Adrenal gland (tissue), 12 donors: ENCODE measurements around the gene RGS7. TPM values are rescaled to one million over a fixed set of nuclear protein-coding genes. Genes with fewer than 3 reads are reported as not detected.

Experiments used
- DNase-seq, 7 donors: peaks; one replicate each; pipeline ENCODE4 v3.0.0-alpha.2; 2019 to 2020
- H3K27ac ChIP-seq, 5 donors: fragments of 200-600 bp; sonication (generic) in 4 of 5; 1 replicate in 3 of 5; 2 replicates in 2 of 5; pipeline versions ENCODE4 v1.5.1 to v1.8.0; 2016 to 2020; ENCODE audit warnings: mild to moderate bottlenecking in 1 of 5
- H3K27me3 ChIP-seq: fragments of 200-600 bp; 2 replicates; pipeline ENCODE4 v1.8.0; 2021
- H3K36me3 ChIP-seq, 2 donors: fragments of 200-600 bp; replicated peaks in 1 of 2; 1 replicate in 1 of 2; 2 replicates in 1 of 2; pipeline versions ENCODE4 v1.5.1 to v1.8.0; 2018 to 2022
- H3K4me1 ChIP-seq, 2 donors: fragments of 200-600 bp; replicated peaks in 1 of 2; 1 replicate in 1 of 2; 2 replicates in 1 of 2; pipeline versions ENCODE4 v1.5.1 to v1.8.0; 2018 to 2021
- H3K4me3 ChIP-seq, 4 donors: fragments of 200-600 bp; sonication (generic) in 3 of 4; one replicate each; pipeline ENCODE4 v1.5.1; 2016 to 2018
- H3K9me3 ChIP-seq, 3 donors: fragments of 200-600 bp; sonication (generic) in 1 of 3; replicated peaks in 1 of 3; 1 replicate in 2 of 3; 2 replicates in 1 of 3; pipeline versions ENCODE4 v1.5.1 to v1.8.0; 2016 to 2021
- POLR2A ChIP-seq, 2 donors: fragments of 450-650 bp; IDR thresholded peaks; one replicate each; pipeline ENCODE4 v1.6.1; 2017; ENCODE audit warnings: antibody characterized with exemption in 2 of 2, mild to moderate bottlenecking in 2 of 2, moderate library complexity in 1 of 2
- WGBS, 4 donors: extraction: QIAGEN DNeasy Blood & Tissue Kit in 2 of 4; methylation state at CpG; one replicate each; pipeline versions ENCODE4 v1.1.5 to v1.1.7; 2013 to 2017; 5-methylcytosine and 5-hydroxymethylcytosine counted together
- intact Hi-C, 2 donors: fragments of 100-400 bp; cut with DNase I; formaldehyde crosslinking; loops; one replicate each; pipeline versions ENCODE4 v1.14.1 to v1.15.0; 2022 to 2023
- polyA plus RNA-seq, 3 donors: library from polyadenylated mRNA; stranded (reverse); fragments of 200-250 nt in 2 of 3; fragments of 350-450 nt in 1 of 3; fragmentation: Illumina TruSeq in 1 of 3; extraction: RNeasy Lipid Tissue Mini Kit (QIAGEN cat#74804) in 1 of 3; gene quantifications; one replicate each; pipeline ENCODE4 v1.2.3, GENCODE V29; 2013 to 2014
- total RNA-seq, 9 donors: library from RNA; depleted of rRNA in 4 of 9; stranded (reverse); fragments of >200 nt in 4 of 9; fragments of 120-200 nt in 1 of 9; fragmentation: NEBNext Ultra II Directional in 1 of 9; extraction: Animal tissue kit (Norgen Biotek cat#: 25700) in 1 of 9; gene quantifications; one replicate each; pipeline versions ENCODE4 v1.1.0 to v1.2.4, GENCODE V29; 2013 to 2023
- TF ChIP-seq, protein P1 (sequence below), 6 experiments: fragments of 450-650 bp in 4 of 6; fragments of 200-600 bp in 2 of 6; sonication (generic) in 1 of 6; IDR thresholded peaks; 1 replicate in 5 of 6; 2 replicates in 1 of 6; pipeline versions ENCODE4 v1.5.1 to v1.8.0; 2016 to 2021; ENCODE audit warnings: antibody characterized with exemption in 6 of 6, mild to moderate bottlenecking in 2 of 6, moderate library complexity in 1 of 6
- donor health status: healthy with polysubstance abuse.
- donor health status: Bipolar disorder and iron deficiency.
- donor health status: DM: yes; HTN: yes; CAD: no.
- donor health status: DM: no; HTN: no; CAD: no.
- donor health status: DM: no; HTN: no; CAD: no.
- donor health status: DM: yes; HTN: yes; CAD: no.

The RGS7 gene
- total and polyA plus RNA-seq, 12 donors: 1.1 to 6.1 (median 3.0) TPM

- H3K4me3 ChIP-seq: no peak overlapping the region
- TF ChIP-seq, protein P1, sequence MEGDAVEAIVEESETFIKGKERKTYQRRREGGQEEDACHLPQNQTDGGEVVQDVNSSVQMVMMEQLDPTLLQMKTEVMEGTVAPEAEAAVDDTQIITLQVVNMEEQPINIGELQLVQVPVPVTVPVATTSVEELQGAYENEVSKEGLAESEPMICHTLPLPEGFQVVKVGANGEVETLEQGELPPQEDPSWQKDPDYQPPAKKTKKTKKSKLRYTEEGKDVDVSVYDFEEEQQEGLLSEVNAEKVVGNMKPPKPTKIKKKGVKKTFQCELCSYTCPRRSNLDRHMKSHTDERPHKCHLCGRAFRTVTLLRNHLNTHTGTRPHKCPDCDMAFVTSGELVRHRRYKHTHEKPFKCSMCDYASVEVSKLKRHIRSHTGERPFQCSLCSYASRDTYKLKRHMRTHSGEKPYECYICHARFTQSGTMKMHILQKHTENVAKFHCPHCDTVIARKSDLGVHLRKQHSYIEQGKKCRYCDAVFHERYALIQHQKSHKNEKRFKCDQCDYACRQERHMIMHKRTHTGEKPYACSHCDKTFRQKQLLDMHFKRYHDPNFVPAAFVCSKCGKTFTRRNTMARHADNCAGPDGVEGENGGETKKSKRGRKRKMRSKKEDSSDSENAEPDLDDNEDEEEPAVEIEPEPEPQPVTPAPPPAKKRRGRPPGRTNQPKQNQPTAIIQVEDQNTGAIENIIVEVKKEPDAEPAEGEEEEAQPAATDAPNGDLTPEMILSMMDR (IDR thresholded peaks at IDR 0.05): no peak
- no peak for TF ChIP-seq POLR2A (IDR thresholded peaks at IDR 0.05)
- WGBS, 4 donors: 68 to 84% (median 74%) methylated on average over 2 of the region's 2 CpGs
- no peak overlapping the region for H3K27ac ChIP-seq
- no peak for DNase-seq
- intact Hi-C loops: no loop called here
- H3K36me3 ChIP-seq: no peaks in the 10 kb centered on the region
- no peaks in the 10 kb centered on the region for H3K27me3 ChIP-seq
- H3K4me1 ChIP-seq: no peaks in the 10 kb centered on the region
- no peaks in the 10 kb centered on the region for H3K9me3 ChIP-seq
Measured at GRCh38 chr1:241352401-241352800, 4.6 kb downstream of the RGS7 start.

- intact Hi-C loops: no loop called here
- H3K27me3 ChIP-seq: no peaks in the 10 kb centered on the region
- no peaks in the 10 kb centered on the region for H3K36me3 ChIP-seq
- DNase-seq: no peak
- H3K27ac ChIP-seq: no peak overlapping the region
- 67 to 73% (median 68%) methylated on average over 3 of the region's 3 CpGs for WGBS, 4 donors
- TF ChIP-seq, protein P1 (IDR thresholded peaks at IDR 0.05): no peak
- no peak for TF ChIP-seq POLR2A (IDR thresholded peaks at IDR 0.05)
- H3K4me1 ChIP-seq: no peaks in the 10 kb centered on the region
- no peaks in the 10 kb centered on the region for H3K9me3 ChIP-seq
- H3K4me3 ChIP-seq: no peak overlapping the region
Measured at GRCh38 chr1:241351841-241352240, 5.2 kb downstream of the RGS7 start.

- no peak for TF ChIP-seq POLR2A (IDR thresholded peaks at IDR 0.05)
- TF ChIP-seq, protein P1 (IDR thresholded peaks at IDR 0.05): no peak
- Histone ChIP-seq H3K36me3 (no peaks in the 10 kb centered on the region), H3K27me3 (no peaks in the 10 kb centered on the region), H3K4me3 (no peak overlapping the region), H3K9me3 (no peaks in the 10 kb centered on the region), H3K27ac (no peak overlapping the region), H3K4me1 (no peaks in the 10 kb centered on the region)
- no peak for DNase-seq
- WGBS, 4 donors: 64 to 80% (median 71%) methylated on average over 2 of the region's 2 CpGs
- intact Hi-C loops: no loop called here
Measured at GRCh38 chr1:241343956-241344355, 13.0 kb downstream of the RGS7 start.

DNA sequence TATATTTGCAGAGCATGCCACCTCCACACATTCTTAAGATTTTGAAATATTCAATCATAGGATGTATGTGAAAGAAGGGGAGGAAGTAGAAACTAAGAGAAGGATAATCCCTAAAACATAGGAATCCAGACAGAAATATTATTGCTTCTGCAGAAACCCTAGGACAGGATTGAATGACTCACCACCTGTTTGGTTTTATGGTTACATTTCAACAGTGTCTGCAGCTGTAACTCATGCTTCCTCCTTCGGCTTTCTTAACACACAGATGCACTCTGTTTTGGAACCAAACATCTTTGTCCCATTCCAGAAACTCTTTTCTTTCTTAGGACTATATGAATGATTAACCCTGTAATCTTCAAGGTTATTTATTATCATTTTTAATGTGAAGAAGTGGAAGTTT is 20.7 kb downstream of the RGS7 start:
- 43 to 67% (median 52%) methylated on average over 1 of the region's 1 CpG for WGBS, 4 donors
- H3K4me3 ChIP-seq: no peak overlapping the region
- H3K9me3 ChIP-seq: no peaks in the 10 kb centered on the region
- no peaks in the 10 kb centered on the region for H3K36me3 ChIP-seq
- no peaks in the 10 kb centered on the region for H3K4me1 ChIP-seq
- intact Hi-C loops: no loop called here
- H3K27ac ChIP-seq: no peak overlapping the region
- DNase-seq: no peak
- no peak for TF ChIP-seq POLR2A (IDR thresholded peaks at IDR 0.05)
- TF ChIP-seq, protein P1 (IDR thresholded peaks at IDR 0.05): no peak
- H3K27me3 ChIP-seq: no peaks in the 10 kb centered on the region
